Effector CD8-positive, alpha-beta T cell (primary cell): ENCODE results near the gene PGP.
"Not testable (repeated sequence)": the region's sequence is repeated elsewhere in the genome, so short reads cannot be mapped to it uniquely, and the experiment has no call there.

Experiments
- DNase-seq: peaks from one replicate; lab custom pipeline; 2025; lab: John Stamatoyannopoulos, UW
- total RNA-seq, 4 experiments: gene quantifications; one replicate each; lab custom pipeline; 2026; lab: John Stamatoyannopoulos, UW

PGP gene, protein sequence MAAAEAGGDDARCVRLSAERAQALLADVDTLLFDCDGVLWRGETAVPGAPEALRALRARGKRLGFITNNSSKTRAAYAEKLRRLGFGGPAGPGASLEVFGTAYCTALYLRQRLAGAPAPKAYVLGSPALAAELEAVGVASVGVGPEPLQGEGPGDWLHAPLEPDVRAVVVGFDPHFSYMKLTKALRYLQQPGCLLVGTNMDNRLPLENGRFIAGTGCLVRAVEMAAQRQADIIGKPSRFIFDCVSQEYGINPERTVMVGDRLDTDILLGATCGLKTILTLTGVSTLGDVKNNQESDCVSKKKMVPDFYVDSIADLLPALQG
- 41.6 to 52.7 (median 42.4) reads per million in 4 experiments for total RNA-seq

DNA sequence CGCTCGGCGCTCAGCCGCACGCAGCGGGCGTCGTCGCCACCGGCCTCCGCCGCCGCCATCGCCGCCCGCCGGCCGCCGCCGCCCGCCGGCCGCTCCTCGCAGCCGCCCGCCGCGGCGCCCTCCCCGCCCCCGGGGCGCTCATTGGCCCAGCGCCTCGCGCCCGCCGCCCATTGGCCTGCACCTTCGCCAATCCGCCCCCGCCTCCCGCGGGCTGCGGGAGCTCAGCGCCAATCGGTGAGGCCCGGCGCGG, at the start of gene PGP:
Gene PGP (minus strand): TSS at position 122 of the 250 bp plus-strand sequence. CDS start 63 bp downstream, at position 59.
- no peak for DNase-seq

DNA sequence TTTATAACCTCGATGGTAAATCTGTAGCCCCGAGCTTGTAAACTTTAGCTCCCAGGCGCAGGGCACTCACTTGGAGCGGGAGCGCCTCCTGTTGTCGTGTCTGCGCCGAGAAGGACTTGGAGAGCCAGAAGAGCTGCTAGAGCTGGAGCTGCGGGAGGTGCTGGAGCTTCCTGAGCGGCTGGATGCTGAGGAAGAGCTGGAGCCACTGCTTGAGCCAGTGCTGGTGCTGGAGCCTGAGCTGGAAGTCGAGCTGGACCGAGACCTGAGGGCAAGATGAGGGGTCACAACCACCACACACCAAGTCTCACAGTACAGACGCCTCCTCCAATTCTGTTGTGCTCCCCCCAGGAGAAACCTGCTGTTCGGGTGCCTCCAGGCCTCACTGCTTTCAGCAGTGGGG, 48.4 kb upstream of the PGP start:
- DNase-seq = not testable (repeated sequence)

DNA sequence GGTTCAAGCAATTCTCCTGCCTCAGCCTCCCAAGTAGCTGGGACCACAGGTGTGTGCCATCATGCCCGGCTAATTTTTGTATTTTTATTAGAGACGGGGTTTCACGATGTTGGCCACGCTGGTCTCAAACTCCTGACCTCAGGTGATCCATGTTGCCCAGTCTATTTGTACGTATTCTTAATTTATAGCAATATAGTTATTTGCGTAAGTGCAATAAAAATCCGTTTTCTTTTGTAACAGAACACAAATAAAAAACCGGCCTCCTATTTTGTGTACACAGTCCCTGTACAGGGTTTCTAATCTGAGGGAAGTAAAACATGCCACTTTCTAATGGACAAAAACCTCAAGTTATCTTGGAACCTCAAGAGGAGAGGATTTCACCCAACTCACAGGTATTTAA, 45.6 kb upstream of the PGP start:
- DNase-seq = no peak

DNA sequence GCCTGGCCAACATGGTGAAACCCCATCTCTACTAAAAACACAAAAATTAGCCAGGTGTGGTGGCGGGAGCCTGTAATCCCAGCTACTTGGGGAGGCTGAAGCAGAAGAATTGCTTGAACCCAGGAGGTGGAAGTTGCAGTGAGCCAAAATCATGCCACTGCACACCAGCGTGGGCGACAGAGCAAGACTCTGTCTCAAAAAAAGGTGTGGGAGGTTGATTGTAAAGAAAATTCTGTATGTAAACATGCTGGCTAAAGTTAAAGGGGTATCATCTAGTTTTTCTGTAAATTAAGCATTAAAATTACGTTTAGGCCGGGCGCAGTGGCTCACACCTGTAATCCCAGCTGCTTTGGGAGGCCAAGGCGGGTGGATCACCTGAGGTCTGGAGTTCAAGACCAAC, 43.9 kb upstream of the PGP start:
- not testable (repeated sequence) for DNase-seq

DNA sequence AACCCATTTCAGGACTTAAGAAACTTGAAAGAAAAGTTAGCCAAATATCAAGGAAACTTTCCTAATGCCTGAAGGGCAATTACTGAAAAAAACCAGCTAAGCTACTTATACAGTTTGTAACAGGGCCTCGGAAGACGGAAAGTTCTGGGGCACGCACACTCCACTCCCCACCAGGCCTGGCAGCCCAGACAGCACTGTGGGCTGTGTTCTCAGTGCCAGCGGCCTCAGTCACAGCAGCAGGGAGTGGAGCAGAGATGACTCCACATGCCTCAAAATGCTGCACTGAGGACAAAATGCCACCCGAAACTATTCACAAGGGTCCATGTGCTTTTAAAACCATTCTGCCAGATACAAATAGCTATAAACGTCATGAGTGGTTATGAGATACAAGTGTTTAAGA, 43.1 kb upstream of the PGP start:
- no peak for DNase-seq

DNA sequence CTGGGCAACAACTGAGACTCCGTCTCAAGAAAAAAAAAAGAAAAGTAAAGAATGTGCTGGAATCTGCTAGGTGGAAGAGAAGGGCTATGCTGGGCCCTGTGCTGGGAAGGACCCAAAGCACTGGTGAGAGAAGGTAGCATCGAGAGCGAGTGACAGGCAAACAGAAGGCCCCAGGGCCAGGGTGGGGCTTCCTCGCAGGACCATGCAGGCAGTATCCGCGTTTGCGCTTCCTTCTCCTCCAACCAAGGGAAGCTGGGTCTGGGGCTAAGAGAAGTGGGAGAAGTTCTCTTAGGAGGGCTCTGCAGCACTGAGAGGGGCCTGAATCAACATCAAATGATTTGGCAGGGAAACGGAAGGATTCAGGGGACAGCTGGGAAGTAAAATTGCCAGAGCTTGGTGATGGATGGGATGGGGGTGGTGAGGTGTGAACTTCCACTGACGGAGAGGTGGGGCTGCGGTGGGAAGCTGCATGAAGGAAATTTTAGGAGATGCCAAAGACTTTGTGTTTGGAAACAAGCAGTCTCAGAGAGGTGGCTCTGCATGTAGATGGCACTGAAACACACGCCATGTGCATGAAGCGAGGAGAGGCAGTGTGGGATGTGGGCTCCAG, 42.0 kb upstream of the PGP start:
- no peak for DNase-seq

DNA sequence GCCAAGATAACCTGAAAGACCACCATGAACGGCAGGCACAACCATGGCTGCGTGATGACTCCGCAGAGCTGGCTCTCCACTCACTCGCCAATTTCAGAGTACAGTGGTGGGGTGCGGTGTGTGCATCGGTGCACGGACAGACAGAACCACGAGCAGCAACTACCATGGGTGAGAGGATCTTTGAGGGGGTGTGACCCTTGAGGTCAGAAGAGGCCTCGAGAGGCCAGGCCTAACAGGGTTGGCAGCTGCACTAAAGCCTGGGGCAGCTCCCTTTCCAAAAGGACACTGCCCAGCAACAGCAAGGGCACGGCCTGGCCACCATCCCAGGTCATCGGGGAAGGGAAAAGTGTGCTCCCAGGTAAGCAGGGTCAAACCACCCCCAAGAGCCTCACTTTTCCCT, 38.7 kb upstream of the PGP start:
- no peak for DNase-seq

DNA sequence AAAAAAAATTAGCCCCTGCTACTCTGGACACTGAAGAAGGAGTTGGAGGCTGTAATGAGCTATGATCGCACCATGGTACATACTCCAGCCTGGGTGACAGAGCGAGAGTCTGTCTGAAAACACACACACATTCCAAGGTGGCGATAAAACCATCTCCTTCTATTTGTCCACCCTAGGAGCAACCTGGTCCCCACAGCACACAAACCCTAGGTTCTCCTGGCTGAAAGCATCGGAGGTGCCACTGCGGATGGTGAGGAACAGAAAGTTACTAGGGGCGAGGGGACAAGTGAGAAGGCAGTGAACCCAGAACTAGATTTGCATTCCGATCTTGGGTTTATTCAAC, 38.1 kb upstream of the PGP start:
- DNase-seq = no peak

DNA sequence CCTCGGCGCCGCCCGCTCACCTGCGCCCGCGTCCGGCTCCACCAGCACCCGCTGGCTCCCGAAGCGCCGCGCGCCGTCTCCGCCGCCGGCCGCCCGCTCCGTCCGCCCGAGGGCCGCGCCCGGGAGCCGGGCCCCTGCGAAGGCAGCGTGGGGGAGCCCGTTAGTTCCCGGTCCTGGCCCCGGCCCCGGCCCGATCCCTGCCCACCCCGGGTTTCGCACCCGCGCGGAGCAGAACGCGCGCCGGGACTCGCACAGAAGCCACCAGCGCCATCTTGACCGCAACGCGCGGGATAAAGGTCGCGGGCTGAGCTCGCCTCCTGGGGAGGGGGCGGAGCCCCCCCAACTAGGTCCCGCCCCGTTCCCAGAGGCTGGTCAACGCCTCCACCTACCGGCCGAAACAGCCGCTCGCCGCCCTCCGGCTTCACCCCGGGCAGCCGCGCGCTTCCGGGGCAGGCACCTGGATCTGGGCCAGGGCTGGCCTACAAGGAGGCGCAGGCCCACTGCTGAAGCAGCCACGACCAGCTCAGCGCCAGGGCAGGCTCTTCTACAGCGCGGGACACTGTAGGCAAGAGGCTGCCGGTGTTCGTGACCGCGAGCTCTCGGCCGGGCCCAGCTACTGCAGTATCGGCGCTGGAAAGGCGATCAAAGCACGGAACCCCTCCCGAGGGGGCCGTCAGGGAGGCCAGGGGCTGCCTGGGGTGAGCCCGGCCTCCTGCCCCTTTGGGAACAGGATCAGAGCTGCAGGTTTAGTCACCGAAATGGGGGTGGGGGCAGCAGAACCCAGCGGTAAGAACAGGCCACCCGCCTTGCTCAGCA, 36.9 kb upstream of the PGP start, which contains the start of gene ECI1:
Gene ECI1 (minus strand): TSS at position 292 of the 816 bp plus-strand sequence. CDS start 21 bp downstream, at position 271.
- DNase-seq = peak; percentile 60

DNA sequence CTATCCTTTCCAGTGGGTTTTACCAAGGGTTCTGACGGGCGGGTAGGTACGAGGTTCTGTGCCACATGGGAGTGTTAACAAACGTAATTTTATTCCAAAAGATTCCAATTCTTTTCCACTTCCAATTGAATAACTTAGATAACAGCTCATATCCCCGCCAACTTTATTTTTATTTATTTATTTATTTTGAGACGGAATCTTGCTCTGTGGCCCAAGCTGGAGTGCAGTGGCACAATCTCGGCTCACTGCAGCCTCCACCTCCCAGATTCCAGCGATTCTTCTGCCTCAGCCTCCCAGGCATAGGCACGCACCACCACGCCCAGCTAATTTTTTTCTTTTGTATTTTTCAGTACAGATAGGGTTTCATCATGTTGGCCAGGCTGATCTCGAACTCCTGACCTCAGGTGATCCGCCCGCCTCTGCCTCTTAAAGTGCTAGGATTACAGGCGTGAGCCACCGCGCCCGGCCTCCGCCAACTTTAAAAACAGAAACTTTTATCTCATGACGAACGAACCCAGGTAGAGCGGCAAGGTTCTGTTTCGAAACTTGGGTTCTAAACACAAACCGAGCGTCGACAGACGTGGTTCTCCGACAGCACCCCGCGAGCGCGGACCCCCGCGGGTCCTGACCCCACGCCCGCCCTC, 36.1 kb upstream of the PGP start:
- peak; percentile 22 for DNase-seq

DNA sequence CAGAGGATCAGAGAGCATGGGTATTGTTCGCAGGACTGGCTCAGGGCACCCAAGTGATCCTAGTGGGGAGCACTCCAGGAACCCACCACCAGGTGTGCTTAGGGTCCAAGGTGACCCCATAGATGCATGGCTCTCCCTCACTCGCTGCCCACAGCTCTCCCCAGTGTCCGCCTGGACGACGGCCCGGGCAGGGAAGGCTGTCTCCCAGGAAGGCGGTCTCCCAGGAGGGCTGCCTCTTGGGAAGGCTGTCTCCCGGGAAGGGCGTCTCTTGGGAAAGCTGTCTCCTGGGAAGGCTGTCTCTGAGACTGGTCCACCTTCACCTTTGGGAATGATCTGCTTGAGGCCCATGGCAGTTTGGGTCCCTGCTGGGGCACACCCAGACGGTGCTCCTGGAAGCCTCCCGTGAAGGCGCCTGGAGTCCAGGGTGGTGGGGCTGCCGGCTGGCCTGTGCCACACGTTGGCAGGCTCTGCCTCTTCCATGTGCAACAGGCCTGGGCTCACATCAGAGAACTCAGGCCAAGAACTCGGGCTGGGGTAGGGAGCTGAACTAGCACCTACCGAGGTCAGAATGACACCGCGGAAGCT, 31.8 kb upstream of the PGP start:
- no peak for DNase-seq

DNA sequence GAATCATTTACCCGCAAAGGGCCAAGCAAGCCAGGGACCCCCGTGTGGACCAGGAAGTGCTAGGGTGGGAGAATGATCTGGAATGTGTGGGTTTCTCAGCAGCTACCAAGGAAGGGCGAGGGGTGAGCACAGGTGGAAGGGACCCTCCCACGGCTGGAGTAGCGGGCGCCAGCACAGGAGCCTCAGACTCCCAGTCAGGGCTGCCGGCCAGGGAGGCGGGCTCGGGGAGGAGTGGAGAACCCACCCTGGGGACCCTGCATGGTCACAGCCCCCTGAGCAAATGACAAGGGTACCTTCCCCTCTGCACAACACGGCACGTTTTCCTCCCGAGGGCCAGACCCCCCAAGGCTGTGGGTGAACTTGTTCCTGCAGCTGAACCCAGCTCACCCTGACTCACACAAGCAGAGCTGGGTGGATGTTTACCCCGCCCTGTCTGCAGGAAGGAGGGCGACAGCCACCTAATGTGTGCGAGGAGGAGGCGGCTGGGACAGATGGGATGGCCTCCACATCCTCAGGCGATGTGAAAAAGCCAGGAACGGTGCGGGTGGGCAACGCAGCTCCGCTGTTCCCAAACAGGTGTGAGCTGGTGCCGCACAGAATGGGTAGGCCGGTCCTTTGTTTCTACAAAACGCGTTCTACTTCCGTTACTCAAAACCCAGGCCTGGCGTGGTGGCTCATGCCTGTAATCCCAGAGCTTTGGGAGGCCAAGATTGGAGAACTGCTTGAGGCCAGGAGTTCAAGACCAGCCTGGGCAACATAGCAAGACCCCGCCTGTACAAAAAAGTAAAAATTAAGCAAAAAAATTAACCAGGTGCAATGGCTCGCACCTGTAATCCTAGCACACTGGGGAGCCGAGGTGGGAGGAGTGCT, 30.5 kb upstream of the PGP start:
- no peak for DNase-seq

DNA sequence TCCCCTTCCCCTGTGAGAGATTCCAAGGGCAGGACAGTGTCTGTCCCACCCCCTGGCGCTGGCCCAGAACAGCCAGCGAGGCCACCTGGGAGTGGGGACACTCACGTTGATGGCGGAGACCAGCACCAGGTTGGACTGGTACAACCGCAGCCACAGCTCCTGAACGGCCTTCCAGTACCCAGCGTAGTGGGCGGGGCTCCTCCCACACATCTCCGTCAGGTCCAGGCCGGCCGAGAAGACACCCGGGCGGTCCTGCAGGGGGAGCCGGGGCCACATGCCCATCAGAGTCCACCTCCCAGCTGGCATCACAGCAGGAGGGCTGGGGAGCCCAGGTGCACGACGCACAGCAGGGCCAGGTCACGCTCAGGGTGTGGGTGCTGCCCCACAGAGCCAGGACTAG, 29.7 kb upstream of the PGP start:
- DNase-seq = no peak

DNA sequence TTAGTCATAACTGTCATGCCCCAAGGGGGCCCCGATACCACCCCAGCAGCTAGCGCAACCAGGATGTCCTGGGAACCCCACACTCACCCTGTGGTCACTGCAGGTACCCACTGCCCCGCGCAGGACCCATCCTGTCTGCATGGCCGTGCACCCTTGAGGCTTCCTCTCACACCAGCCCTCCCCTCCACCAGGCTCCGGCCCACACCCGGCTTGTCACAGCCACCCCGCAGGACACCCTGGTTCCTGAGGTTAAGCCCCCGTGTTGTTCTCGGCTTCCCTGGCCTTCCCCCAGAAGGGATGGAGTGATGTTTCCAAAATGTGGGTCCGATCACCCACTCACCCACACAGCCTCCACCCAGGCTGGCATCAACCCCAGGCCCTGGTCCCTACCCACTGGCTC, 29.1 kb upstream of the PGP start:
- no peak for DNase-seq

DNA sequence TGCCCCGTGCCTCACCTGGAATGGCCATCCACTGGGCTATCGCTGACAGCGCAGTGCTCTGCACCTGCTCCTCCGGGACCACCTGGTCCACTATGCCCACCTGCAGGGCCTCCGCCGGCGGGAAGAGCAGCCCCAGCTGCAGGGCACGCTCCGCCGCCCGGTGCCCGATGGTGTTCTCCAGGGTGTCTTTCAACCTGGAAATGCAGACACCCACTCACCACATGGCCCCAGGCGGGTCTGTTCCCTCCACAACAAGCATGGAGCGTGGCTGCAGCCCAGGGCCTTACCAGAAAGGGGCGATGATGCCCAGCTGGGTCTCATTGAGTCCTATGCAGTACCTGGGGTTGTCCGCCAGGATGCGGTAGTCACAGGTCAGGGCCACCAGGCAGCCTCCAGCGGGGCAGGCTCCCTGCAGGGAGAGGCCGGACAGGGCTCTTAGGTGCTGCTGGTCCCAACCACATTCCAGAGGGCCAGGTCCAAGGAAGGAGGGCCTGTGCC, 28.4 kb upstream of the PGP start:
- no peak for DNase-seq

DNA sequence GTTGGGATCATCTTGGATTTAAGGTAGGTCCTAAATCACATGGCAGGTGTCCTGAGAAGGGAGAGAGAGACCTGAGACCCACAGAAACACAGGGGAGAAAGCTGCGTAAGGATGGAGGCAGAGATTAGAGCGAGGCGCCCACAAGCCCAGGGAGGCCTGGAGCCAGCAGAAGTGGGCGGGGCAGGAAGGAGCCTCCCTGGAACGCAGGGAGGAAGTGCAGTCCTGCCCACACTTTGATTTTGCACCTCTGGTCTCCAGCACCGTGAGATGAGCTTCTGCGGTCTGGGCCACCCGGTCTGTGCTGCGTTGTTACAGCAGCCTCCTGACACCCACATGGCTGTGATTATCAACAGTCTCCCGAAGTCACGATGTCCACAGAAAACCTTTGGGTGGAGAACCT, 28.0 kb upstream of the PGP start:
- DNase-seq = no peak

DNA sequence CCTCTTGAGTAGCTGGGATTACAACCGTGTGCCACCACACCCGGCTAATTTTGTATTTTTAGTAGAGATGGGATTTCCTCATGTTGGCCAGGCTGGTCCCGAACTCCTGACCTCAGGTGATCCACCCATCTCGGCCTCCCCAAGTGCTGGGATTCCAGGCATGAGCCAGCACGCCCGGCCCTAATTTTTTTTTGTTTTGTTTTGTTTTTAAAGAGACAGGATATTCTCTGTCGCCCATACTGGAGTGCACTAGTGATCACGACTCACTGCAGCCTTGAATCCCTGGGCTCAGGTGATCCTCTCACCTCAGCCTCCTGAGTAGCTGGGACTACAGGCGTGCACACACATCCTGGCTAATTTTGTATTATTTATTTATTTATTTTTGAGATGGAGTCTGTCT, 25.7 kb upstream of the PGP start:
- DNase-seq = not testable (repeated sequence)

DNA sequence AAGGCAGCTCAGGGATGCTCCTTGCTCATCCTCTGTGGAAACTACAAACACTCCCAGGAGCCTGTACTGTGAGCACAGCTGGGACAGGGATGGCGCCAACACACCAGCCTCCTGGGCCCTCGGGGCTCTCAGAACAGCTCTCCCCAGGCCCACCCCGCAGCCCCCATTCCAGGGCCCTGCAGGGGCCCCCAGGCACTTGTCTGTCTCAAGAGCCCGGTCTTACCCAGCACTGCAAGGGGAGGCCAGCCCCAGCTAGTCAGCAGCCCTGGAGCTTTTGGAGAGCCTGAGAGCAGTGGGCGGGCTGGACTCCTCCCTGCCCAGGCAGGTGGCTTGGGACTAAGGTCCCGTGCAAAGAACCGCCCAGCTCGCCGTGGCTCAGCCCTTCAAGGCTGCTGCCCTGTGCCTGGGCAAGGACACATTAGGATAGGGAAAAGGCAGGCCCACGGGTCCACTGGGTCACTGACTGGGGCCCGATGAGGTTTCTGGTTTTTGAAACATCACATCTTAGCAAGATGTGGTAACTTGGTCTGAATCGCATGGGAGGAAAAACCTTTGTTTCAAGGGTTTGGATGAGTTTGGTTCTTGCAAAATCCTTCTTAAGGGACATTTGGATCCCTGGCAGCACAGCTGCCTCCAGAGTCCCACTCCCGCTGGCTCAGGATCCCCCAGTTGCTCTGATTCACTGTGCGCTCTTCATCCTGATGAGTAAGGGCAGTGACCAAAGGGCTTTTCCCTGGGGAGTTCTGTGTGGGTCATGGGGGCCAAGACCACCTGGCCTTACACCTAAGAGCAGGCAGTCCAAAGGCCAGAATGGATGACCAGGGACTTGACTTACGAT, 24.4 kb upstream of the PGP start:
- DNase-seq = no peak

DNA sequence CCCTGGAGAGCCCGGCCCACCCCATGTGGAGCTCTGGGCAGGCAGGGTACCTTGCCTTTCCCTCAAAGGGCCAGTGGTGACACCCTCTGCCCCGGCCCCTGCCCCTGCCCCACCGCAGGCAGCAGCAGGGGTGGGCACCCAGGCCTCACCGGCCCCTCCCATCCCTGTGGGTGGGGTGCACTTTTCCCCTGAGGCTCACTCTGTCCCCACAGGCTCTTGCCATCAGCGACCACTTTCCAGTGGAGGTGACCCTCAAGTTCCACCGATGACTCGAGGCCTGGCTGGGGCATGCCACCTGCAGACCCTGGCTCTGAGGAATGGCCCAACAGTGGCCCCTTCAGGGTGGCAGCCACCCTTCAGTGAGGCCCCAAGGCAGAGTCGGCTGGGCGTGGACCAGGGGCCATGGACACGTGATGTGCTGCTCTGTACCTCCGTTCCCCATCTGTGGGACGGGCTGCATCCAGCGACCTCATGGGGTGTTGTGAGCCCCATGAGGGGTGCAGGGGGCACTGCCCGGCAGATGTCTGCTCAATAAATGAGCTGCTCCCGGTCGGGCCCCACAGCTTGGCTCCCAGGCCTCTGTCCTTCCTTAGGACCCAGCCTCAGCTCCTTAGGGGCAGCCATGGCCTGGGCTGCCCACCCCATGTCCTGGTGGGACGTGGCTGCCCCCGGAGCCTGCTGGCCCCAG, 23.7 kb upstream of the PGP start:
- no peak for DNase-seq
